Activated CD4-positive, alpha-beta T cell treated with anti-CD3 and anti-CD28 coated beads, Interleukin-2, amount 50 U/mL, for 48 hours (primary cell): Measurements from ENCODE around the gene ANKH.
A peak's percentile ranks its signal among the peaks of the same experiment; 100 is the strongest.
"Not testable (repeated sequence)": the region's sequence is repeated elsewhere in the genome, so short reads cannot be mapped to it uniquely, and the experiment has no call there.

Experiments used
- DNase-seq, 2 experiments: peaks; one replicate each; pipeline ENCODE4 v3.0.0-alpha.2; 2020

Gene ANKH

GRCh38 chr5:14871214-14872069, at the start of gene ANKH:
TSS of gene ANKH (minus strand) at chr5:14871778. CDS start at chr5:14871447, 331 bp downstream.
- peak; percentile 76 to 80 for DNase-seq

- no peak for DNase-seq
These were observed 48.5 kb upstream of the ANKH start for GRCh38 chr5:14920121-14920520.

- not testable (repeated sequence) for DNase-seq
These were observed 47.5 kb upstream of the ANKH start for GRCh38 chr5:14919106-14919505.

- no peak for DNase-seq
These were observed 46.1 kb upstream of the ANKH start for GRCh38 chr5:14917719-14918118.

- DNase-seq, result no peak
These were observed 43.8 kb upstream of the ANKH start for GRCh38 chr5:14915291-14915952.

GRCh38 chr5:14914623-14915260, 43.2 kb upstream of the ANKH start:
- no peak for DNase-seq

GRCh38 chr5:14914193-14914592, 42.6 kb upstream of the ANKH start:
- DNase-seq, result no peak

- DNase-seq, result no peak
These were observed 41.5 kb upstream of the ANKH start for GRCh38 chr5:14913096-14913495.

GRCh38 chr5:14912206-14912605, 40.6 kb upstream of the ANKH start:
- DNase-seq, result no peak

- DNase-seq, result no peak
These were observed 37.8 kb upstream of the ANKH start for GRCh38 chr5:14909369-14909768.

- no peak for DNase-seq
These were observed 36.6 kb upstream of the ANKH start for GRCh38 chr5:14908172-14908571.

GRCh38 chr5:14906628-14907027, 35.0 kb upstream of the ANKH start:
- no peak for DNase-seq

GRCh38 chr5:14902826-14903560, 31.4 kb upstream of the ANKH start:
- no peak for DNase-seq

GRCh38 chr5:14901462-14902051, 30.0 kb upstream of the ANKH start:
- DNase-seq, result no peak

GRCh38 chr5:14900693-14901461, 29.3 kb upstream of the ANKH start:
- no peak for DNase-seq

- no peak for DNase-seq
These were observed 24.6 kb upstream of the ANKH start for GRCh38 chr5:14896131-14896530.

GRCh38 chr5:14895301-14895700, 23.7 kb upstream of the ANKH start:
- no peak for DNase-seq

- DNase-seq, result no peak
These were observed 23.2 kb upstream of the ANKH start for GRCh38 chr5:14894748-14895147.

- no peak for DNase-seq
These were observed 21.8 kb upstream of the ANKH start for GRCh38 chr5:14893381-14893780.

GRCh38 chr5:14890846-14891245, 19.3 kb upstream of the ANKH start:
- DNase-seq, result no peak

- no peak for DNase-seq
These were observed 12.6 kb upstream of the ANKH start for GRCh38 chr5:14884062-14884612.
